AG10803 (cell line): ENCODE measurements around the gene SIK3.

Source experiments
- DNase-seq: peaks from one replicate; pipeline ENCODE4 v3.0.0; 2010; ENCODE audit warnings: low read depth
- H3K4me3 ChIP-seq: 2 replicates; pipeline ENCODE4 v1.5.1; 2011; ENCODE audit warnings: mild to moderate bottlenecking, low read length, control low read depth
- CTCF ChIP-seq: conservative IDR thresholded peaks from 2 replicates; pipeline ENCODE4 v1.5.1; 2011; ENCODE audit warnings: mild to moderate bottlenecking, low read length, control low read depth, inconsistent platforms

SIK3 gene

GRCh38 chr11:116935089-116935488, 163.1 kb downstream of the SIK3 start:
- no peak for TF ChIP-seq CTCF
- no peak overlapping the region for H3K4me3 ChIP-seq
- no peak for DNase-seq

GRCh38 chr11:116933961-116934360, 164.3 kb downstream of the SIK3 start:
- H3K4me3 ChIP-seq, result no peak overlapping the region
- TF ChIP-seq CTCF, result no peak
- no peak for DNase-seq

GRCh38 chr11:116932181-116932580, 166.0 kb downstream of the SIK3 start:
- H3K4me3 ChIP-seq, result no peak overlapping the region
- no peak for TF ChIP-seq CTCF
- no peak for DNase-seq

- H3K4me3 ChIP-seq, result no peak overlapping the region
- DNase-seq, result peak; percentile 43
Observed at GRCh38 chr11:116931206-116931953, 166.8 kb downstream of the SIK3 start.

GRCh38 chr11:116930586-116930985, 167.6 kb downstream of the SIK3 start:
- H3K4me3 ChIP-seq, result no peak overlapping the region
- no peak for DNase-seq

More at GRCh38 chr11:116931206-116931953, 166.8 kb downstream of the SIK3 start:
- TF ChIP-seq CTCF, result no peak

GRCh38 chr11:116930177-116930576, 168.1 kb downstream of the SIK3 start:
- no peak overlapping the region for H3K4me3 ChIP-seq
- TF ChIP-seq CTCF, result no peak
- DNase-seq, result peak; percentile 15

More at GRCh38 chr11:116930586-116930985, 167.6 kb downstream of the SIK3 start:
- TF ChIP-seq CTCF, result no peak

GRCh38 chr11:116929414-116930090, 168.7 kb downstream of the SIK3 start:
- no peak for TF ChIP-seq CTCF
- H3K4me3 ChIP-seq, result no peak overlapping the region
- no peak for DNase-seq
